K562 (cell line): ENCODE data around the gene CCPG1. TPM values are rescaled to one million over a fixed set of nuclear protein-coding genes. Genes with fewer than 3 reads are reported as not detected.

Experiments
- CXXC5 ChIP-seq: fragments of 250-450 bp; sonication (Bioruptor Pico); IDR thresholded peaks from 2 replicates; pipeline ENCODE4 v1.8.0; 2022; ENCODE audit warnings: inconsistent platforms, mild to moderate bottlenecking, moderate library complexity
- FUS ChIP-seq: fragments of 200-400 bp; formaldehyde crosslinking; optimal IDR thresholded peaks from 2 replicates; pipeline ENCODE3; 2017; ENCODE audit warnings: low read depth, low read length
- KLF1 ChIP-seq: fragments of 450-650 bp; IDR thresholded peaks from 2 replicates; pipeline ENCODE4 v1.6.1; 2016; ENCODE audit warnings: missing genetic modification characterization, missing compliant biosample characterization
- MBD2 ChIP-seq: sonication (generic); IDR thresholded peaks from 2 replicates; pipeline ENCODE4 v1.6.1; 2016; ENCODE audit warnings: low read depth, borderline replicate concordance
- NCOA4 ChIP-seq: fragments of 450-650 bp; IDR thresholded peaks from 2 replicates; pipeline ENCODE4 v1.6.1; 2018; ENCODE audit warnings: mild to moderate bottlenecking; ENCODE audit not compliant: partially characterized antibody
- NR2C1 ChIP-seq, 2 experiments: fragments of 450-650 bp; IDR thresholded peaks; 2 replicates each; pipeline ENCODE4 v1.6.1; 2017; ENCODE audit warnings: mild to moderate bottlenecking in 2 of 2, antibody characterized with exemption in 1 of 2, inconsistent platforms in 1 of 2, missing compliant biosample characterization in 1 of 2, missing genetic modification characterization in 1 of 2
- NR2C2 ChIP-seq, 2 experiments: fragments of 200-800 bp in 1 of 2; sonication (Bioruptor generic) in 1 of 2; sonication (generic) in 1 of 2; formaldehyde crosslinking in 1 of 2; IDR thresholded peaks; 2 replicates each; pipeline versions ENCODE4 v1.6.1 to v1.8.0; 2016 to 2022; ENCODE audit warnings: mild to moderate bottlenecking in 1 of 2, missing compliant biosample characterization in 1 of 2, missing genetic modification characterization in 1 of 2, missing genetic modification reagents in 1 of 2
- PHB2 ChIP-seq: fragments of 450-650 bp; IDR thresholded peaks from 2 replicates; pipeline ENCODE4 v1.6.1; 2017; ENCODE audit warnings: low read depth
- SMAD4 ChIP-seq: fragments of 250-450 bp; sonication (Bioruptor Pico); conservative IDR thresholded peaks from 2 replicates; pipeline ENCODE4 v1.8.0; 2021; ENCODE audit warnings: inconsistent platforms, mild to moderate bottlenecking, moderate library complexity
- SNIP1 ChIP-seq: fragments of 450-650 bp; IDR thresholded peaks from 2 replicates; pipeline ENCODE4 v1.7.1; 2017; ENCODE audit warnings: low read depth, mild to moderate bottlenecking
- SREBF2 ChIP-seq: sonication (generic); formaldehyde crosslinking; IDR thresholded peaks from 2 replicates; pipeline ENCODE4 v1.4.0; 2020; ENCODE audit warnings: mild to moderate bottlenecking, missing genetic modification reagents
- ZBTB40 ChIP-seq, 2 experiments: fragments of 450-650 bp in 1 of 2; sonication (generic) in 1 of 2; formaldehyde crosslinking in 1 of 2; IDR thresholded peaks; 2 replicates each; pipeline versions ENCODE4 v1.7.1 to v1.9.0; 2016 to 2022; ENCODE audit warnings: inconsistent platforms in 1 of 2, mild to moderate bottlenecking in 1 of 2, missing genetic modification reagents in 1 of 2
- ZMIZ1 ChIP-seq, 2 experiments: fragments of 150-350 bp in 1 of 2; IDR thresholded peaks; 2 replicates each; pipeline ENCODE4 v1.6.1; 2012 to 2016; ENCODE audit warnings: low read depth in 2 of 2, low read length in 2 of 2, mild to moderate bottlenecking in 1 of 2, moderate library complexity in 1 of 2
- polyA plus RNA-seq, 8 experiments: library from polyadenylated mRNA; depleted of rRNA in 4 of 8; stranded (reverse) in 5 of 8; unstranded in 3 of 8; fragments of >200 nt; fragmentation: Nextera tagmentation in 2 of 8; fragmentation: Illumina TruSeq in 1 of 8; extraction: Ambion mirVana in 2 of 8; extraction: Trizol in 1 of 8; gene quantifications; 2 replicates each; pipeline versions ENCODE4 v1.2.1 to v1.2.3, GENCODE V29; 2011 to 2014; ENCODE audit warnings: inconsistent platforms in 1 of 8, missing spikeins in 1 of 8
- total RNA-seq, 7 experiments: library from RNA; depleted of rRNA in 6 of 7; stranded (reverse); fragments of >200 nt in 6 of 7; fragmentation: Illumina TruSeq in 2 of 7; extraction: Trizol in 2 of 7; gene quantifications; 2 replicates each; pipeline versions ENCODE4 v1.2.1 to v1.2.3, GENCODE V29; 2011 to 2021; ENCODE audit warnings: low replicate concordance in 1 of 7

The CCPG1 gene
- total and polyA plus RNA-seq, 9 of the 15 experiments (the other 6 are each of a cell fraction or from before 2014, with no cell fraction given) = 33.0 to 54.9 (median 41.1) TPM

- TF ChIP-seq FUS = no peak
- no peak for TF ChIP-seq NR2C2 (CRISPR knock-in tag; IDR thresholded peaks at IDR 0.05)
- peak; percentile 58; the same call in 1 of the 2 replicates for TF ChIP-seq NR2C2 (tag; IDR thresholded peaks at IDR 0.05)
- TF ChIP-seq ZBTB40 (IDR thresholded peaks at IDR 0.05) = peak; percentile 65
- TF ChIP-seq ZBTB40 (CRISPR knock-in tag; IDR thresholded peaks at IDR 0.05) = no peak
- TF ChIP-seq ZMIZ1 (IDR thresholded peaks at IDR 0.05; ENCODE audit: low read depth in 2 of 2, low read length in 2 of 2) = 0 out of 4 replicates have a peak, but pooled peaks of 1 of the 2 experiments have one; percentile 27
- TF ChIP-seq MBD2 = peak; percentile 61; the same call in 1 of the 2 replicates
- no peak for TF ChIP-seq NR2C1 (IDR thresholded peaks at IDR 0.05)
- no peak for TF ChIP-seq NR2C1 (tag; IDR thresholded peaks at IDR 0.05)
- peak; percentile 46; the same call in 1 of the 2 replicates for TF ChIP-seq KLF1 (tag)
- no peak for TF ChIP-seq SREBF2
- TF ChIP-seq NCOA4 = peak; percentile 25
- TF ChIP-seq CXXC5 = peak; percentile 85
- TF ChIP-seq PHB2 = peak; percentile 30; the same call in 1 of the 2 replicates
- TF ChIP-seq SMAD4 (CRISPR knock-in tag) = 0 out of 2 replicates have a peak, but pooled peaks have one; percentile 36
- TF ChIP-seq SNIP1 = peak; percentile 41; the same call in 1 of the 2 replicates
These were observed 89.3 kb downstream of the CCPG1 start, which contains the start of the genes PIGB and PIGBOS1 (continued) for GRCh38 chr15:55318588-55319494.
